H1 (cell line): ENCODE results near the gene SFRP2. TPM values are rescaled to one million over a fixed set of nuclear protein-coding genes. Genes with fewer than 3 reads are reported as not detected.

Experiments used
- CTCF ChIA-PET: fragments of 300-600 bp; sonication (Branson Sonifier 250); formaldehyde crosslinking; loops from one replicate; lab custom pipeline; 2021; ENCODE audit not compliant: partially characterized antibody; lab: Charles Lee
- POLR2A ChIA-PET: fragments of 300-600 bp; sonication (Branson Sonifier 250); formaldehyde crosslinking; loops from one replicate; lab custom pipeline; 2021; ENCODE audit warnings: inconsistent platforms; ENCODE audit not compliant: partially characterized antibody; lab: Charles Lee
- DNase-seq, 2 experiments: peaks; one replicate each; pipeline versions ENCODE4 v3.0.0 to v3.0.0-alpha.2; 2010 to 2022; ENCODE audit warnings: low spot score in 2 of 2, low read depth in 1 of 2, mixed read lengths in 1 of 2
- FAIRE-seq: peaks from 2 replicates; lab custom pipeline; 2011; peaks lifted over from hg19 to GRCh38; lab: Jason Lieb, UNC
- H2AFZ ChIP-seq: 2 replicates; pipeline ENCODE4 v1.8.1; 2012; ENCODE audit warnings: low read length, inconsistent platforms
- H2AK5ac ChIP-seq: 2 replicates; pipeline ENCODE4 v1.6.1; 2013; ENCODE audit warnings: low read depth, low read length
- H2BK120ac ChIP-seq: replicated peaks from 2 replicates; pipeline ENCODE3; 2013; ENCODE audit warnings: low read depth, low read length, inconsistent platforms
- H2BK12ac ChIP-seq: 2 replicates; pipeline ENCODE4 v1.6.1; 2013; ENCODE audit warnings: low read depth, low read length
- H2BK15ac ChIP-seq: 2 replicates; pipeline ENCODE4 v1.6.1; 2013; ENCODE audit warnings: low read length
- H2BK20ac ChIP-seq: 2 replicates; pipeline ENCODE4 v1.6.1; 2013; ENCODE audit warnings: low read length
- H2BK5ac ChIP-seq: 2 replicates; pipeline ENCODE4 v1.6.1; 2013; ENCODE audit warnings: low read depth, low read length
- H3K14ac ChIP-seq: 2 replicates; pipeline ENCODE4 v1.6.1; 2013; ENCODE audit warnings: inconsistent platforms; ENCODE audit not compliant: insufficient read length
- H3K18ac ChIP-seq: 2 replicates; pipeline ENCODE4 v1.6.1; 2013; ENCODE audit warnings: low read length; ENCODE audit errors: extremely low read depth
- H3K23ac ChIP-seq: 2 replicates; pipeline ENCODE4 v1.6.1; 2013; ENCODE audit warnings: inconsistent platforms; ENCODE audit not compliant: insufficient read length
- H3K23me2 ChIP-seq: 2 replicates; pipeline ENCODE4 v1.6.1; 2013; ENCODE audit warnings: low read depth, low read length
- H3K27ac ChIP-seq: 2 replicates; pipeline ENCODE4 v1.6.1; 2011; ENCODE audit warnings: low read depth, low read length, inconsistent platforms
- H3K27me3 ChIP-seq, 4 experiments: replicated peaks in 1 of 4; 1 replicate in 1 of 4; 2 replicates in 3 of 4; pipeline versions ENCODE4 v1.6.1 to v1.8.1; 2011 to 2013; ENCODE audit warnings: low read length in 3 of 4, mild to moderate bottlenecking in 3 of 4, inconsistent platforms in 2 of 4, mixed read lengths in 2 of 4, moderate library complexity in 1 of 4; ENCODE audit not compliant: control insufficient read depth in 3 of 4, insufficient read depth in 3 of 4; ENCODE audit errors: extremely low read depth in 1 of 4
- H3K36me3 ChIP-seq, 4 experiments: 2 replicates each; pipeline versions ENCODE4 v1.6.1 to v1.8.1; 2011 to 2013; ENCODE audit warnings: mild to moderate bottlenecking in 4 of 4, low read length in 3 of 4, moderate library complexity in 2 of 4, control low read depth in 1 of 4, inconsistent platforms in 1 of 4; ENCODE audit not compliant: insufficient read depth in 4 of 4, control insufficient read depth in 2 of 4
- H3K4ac ChIP-seq: replicated peaks from 2 replicates; pipeline ENCODE3; 2013; ENCODE audit warnings: low read length, low read depth, mixed read lengths, inconsistent platforms; ENCODE audit not compliant: insufficient read length
- H3K4me1 ChIP-seq, 4 experiments: replicated peaks in 1 of 4; 1 replicate in 1 of 4; 2 replicates in 3 of 4; pipeline versions ENCODE4 v1.6.1 to v1.8.1; 2011 to 2013; ENCODE audit warnings: low read length in 3 of 4, inconsistent platforms in 2 of 4, mixed read lengths in 1 of 4; ENCODE audit not compliant: insufficient read depth in 4 of 4, control insufficient read depth in 3 of 4
- H3K4me2 ChIP-seq, 2 experiments: 2 replicates each; pipeline versions ENCODE4 v1.6.1 to v1.8.1; 2011 to 2013; ENCODE audit warnings: low read depth in 2 of 2, low read length in 2 of 2, control low read depth in 1 of 2, inconsistent platforms in 1 of 2, mild to moderate bottlenecking in 1 of 2; ENCODE audit not compliant: insufficient read depth in 1 of 2
- H3K4me3 ChIP-seq, 4 experiments: fragments of 200-600, 300-600 bp in 1 of 4; sonication (generic), shearing (Covaris generic), sonication (Bioruptor Twin) in 1 of 4; 2 replicates each; pipeline versions ENCODE4 v1.5.1 to v1.8.1; 2011 to 2016; ENCODE audit warnings: low read length in 4 of 4, low read depth in 3 of 4, control low read depth in 2 of 4, inconsistent platforms in 2 of 4, mild to moderate bottlenecking in 2 of 4, mixed read lengths in 1 of 4, moderate library complexity in 1 of 4; ENCODE audit not compliant: insufficient read depth in 2 of 4; ENCODE audit errors: extremely low read depth in 1 of 4
- H3K56ac ChIP-seq: replicated peaks from 2 replicates; pipeline ENCODE3; 2013; ENCODE audit warnings: low read depth, mild to moderate bottlenecking, mixed read lengths, low read length, inconsistent platforms; ENCODE audit not compliant: insufficient read length
- H3K79me1 ChIP-seq: 2 replicates; pipeline ENCODE4 v1.6.1; 2013; ENCODE audit warnings: low read depth, low read length, control low read depth
- H3K79me2 ChIP-seq, 2 experiments: 2 replicates each; pipeline versions ENCODE4 v1.6.1 to v1.8.1; 2012 to 2013; ENCODE audit warnings: low read length in 2 of 2, mild to moderate bottlenecking in 2 of 2, inconsistent platforms in 1 of 2; ENCODE audit not compliant: insufficient read depth in 2 of 2, control insufficient read depth in 1 of 2
- H3K9ac ChIP-seq, 4 experiments: replicated peaks in 1 of 4; 1 replicate in 1 of 4; 2 replicates in 3 of 4; pipeline versions ENCODE4 v1.6.1 to v1.8.1; 2011 to 2013; ENCODE audit warnings: low read depth in 3 of 4, low read length in 3 of 4, control low read depth in 2 of 4, mild to moderate bottlenecking in 2 of 4, moderate library complexity in 2 of 4, inconsistent platforms in 1 of 4; ENCODE audit errors: extremely low read depth in 1 of 4
- H3K9me3 ChIP-seq, 2 experiments: 2 replicates each; pipeline versions ENCODE4 v1.6.1 to v1.8.1; 2012 to 2013; ENCODE audit warnings: mild to moderate bottlenecking in 2 of 2, moderate library complexity in 2 of 2, control low read depth in 1 of 2, inconsistent platforms in 1 of 2, low read depth in 1 of 2, low read length in 1 of 2, mixed read lengths in 1 of 2; ENCODE audit not compliant: insufficient read depth in 2 of 2
- H4K20me1 ChIP-seq, 2 experiments: replicated peaks in 1 of 2; 2 replicates each; pipeline versions ENCODE3 to v1.8.1; 2011 to 2013; ENCODE audit warnings: inconsistent platforms in 2 of 2, low read length in 2 of 2, mild to moderate bottlenecking in 1 of 2; ENCODE audit not compliant: insufficient read depth in 2 of 2, control insufficient read depth in 1 of 2
- H4K5ac ChIP-seq: 2 replicates; pipeline ENCODE4 v1.6.1; 2013; ENCODE audit warnings: low read length, low read depth, mixed read lengths, inconsistent platforms; ENCODE audit not compliant: insufficient read length
- H4K8ac ChIP-seq: 2 replicates; pipeline ENCODE4 v1.8.0; 2013; ENCODE audit warnings: mild to moderate bottlenecking, moderate library complexity, low read length, inconsistent platforms; ENCODE audit not compliant: insufficient read depth; ENCODE audit errors: extremely low read depth
- H4K91ac ChIP-seq: replicated peaks from 2 replicates; pipeline ENCODE3; 2013; ENCODE audit warnings: low read length, mixed read lengths, inconsistent platforms; ENCODE audit not compliant: insufficient read length
- BRCA1 ChIP-seq: IDR thresholded peaks from 2 replicates; pipeline ENCODE4 v1.6.1; 2012; ENCODE audit warnings: low read depth, low read length, improper control_type of control experiment
- CHD1 ChIP-seq: IDR thresholded peaks from 2 replicates; pipeline ENCODE4 v1.6.1; 2012; ENCODE audit warnings: low read depth, low read length, improper control_type of control experiment
- CTCF ChIP-seq, 3 experiments: IDR thresholded peaks; 1 replicate in 2 of 3; 2 replicates in 1 of 3; pipeline versions ENCODE4 v1.5.1 to v1.6.1; 2011; ENCODE audit warnings: low read length in 3 of 3, mild to moderate bottlenecking in 3 of 3, inconsistent platforms in 2 of 3, low read depth in 1 of 3, moderate library complexity in 1 of 3; ENCODE audit not compliant: insufficient read depth in 1 of 3; ENCODE audit errors: control extremely low read depth in 1 of 3
- KDM1A ChIP-seq: fragments of 200-600, 300-600 bp; sonication (generic); IDR thresholded peaks from 2 replicates; pipeline ENCODE4 v1.7.1; 2016; ENCODE audit warnings: mild to moderate bottlenecking, low read length, borderline replicate concordance
- POLR2AphosphoS5 ChIP-seq: IDR thresholded peaks from 2 replicates; pipeline ENCODE4 v1.6.1; 2011; ENCODE audit warnings: low read depth, low read length
- RAD21 ChIP-seq, 2 experiments: IDR thresholded peaks in 1 of 2; conservative IDR thresholded peaks in 1 of 2; 2 replicates each; pipeline ENCODE4 v1.6.1; 2011; ENCODE audit warnings: low read depth in 2 of 2, low read length in 2 of 2, improper control_type of control experiment in 1 of 2, inconsistent platforms in 1 of 2, mild to moderate bottlenecking in 1 of 2, moderate library complexity in 1 of 2
- RBBP5 ChIP-seq: IDR thresholded peaks from 2 replicates; pipeline ENCODE4 v1.7.1; 2012; ENCODE audit warnings: low read depth, mild to moderate bottlenecking, inconsistent platforms, low read length, moderate library complexity, borderline replicate concordance
- WGBS, 2 experiments: shearing (Covaris generic) in 1 of 2; methylation state at CpG; one replicate each; pipeline versions ENCODE4 v1.1.6 to v1.1.7; 2013 to 2015; ENCODE audit warnings: low lambda C conversion rate in 2 of 2, mixed read lengths in 2 of 2, inconsistent platforms in 1 of 2, low coverage in 1 of 2, missing lambda C conversion rate in 1 of 2; ENCODE audit not compliant: insufficient replicate concordance in 2 of 2, insufficient coverage in 1 of 2, insufficient read length in 1 of 2; ENCODE audit errors: extremely low coverage in 1 of 2, missing lambda C conversion rate in 1 of 2; 5-methylcytosine and 5-hydroxymethylcytosine counted together
- polyA plus RNA-seq, 7 experiments: library from polyadenylated mRNA; depleted of rRNA in 3 of 7; stranded (reverse) in 5 of 7; unstranded in 2 of 7; fragments of >200 nt in 5 of 7; fragments of 200-250 nt in 2 of 7; gene quantifications; 1 replicate in 5 of 7; 2 replicates in 1 of 7; 4 replicates in 1 of 7; pipeline versions ENCODE4 v1.2.1 to v1.2.3, GENCODE V29; 2011 to 2013; ENCODE audit warnings: missing spikeins in 2 of 7, mixed read lengths in 2 of 7
- total RNA-seq: library from RNA; stranded (reverse); fragmentation: NEBNext Ultra II Directional; extraction: Animal tissue kit (Norgen Biotek cat#: 25700); gene quantifications from 2 replicates; pipeline ENCODE4 v1.2.1, GENCODE V29; 2021
- TF ChIP-seq, protein P1 (sequence below): IDR thresholded peaks from 2 replicates; pipeline ENCODE4 v1.6.1; 2011; ENCODE audit warnings: low read depth, mild to moderate bottlenecking, low read length; ENCODE audit not compliant: insufficient read depth

The SFRP2 gene
- total and polyA plus RNA-seq, 2 of the 8 experiments (the other 6 are each of a cell fraction or from before 2014, with no cell fraction given): 108 to 342 TPM

DNA sequence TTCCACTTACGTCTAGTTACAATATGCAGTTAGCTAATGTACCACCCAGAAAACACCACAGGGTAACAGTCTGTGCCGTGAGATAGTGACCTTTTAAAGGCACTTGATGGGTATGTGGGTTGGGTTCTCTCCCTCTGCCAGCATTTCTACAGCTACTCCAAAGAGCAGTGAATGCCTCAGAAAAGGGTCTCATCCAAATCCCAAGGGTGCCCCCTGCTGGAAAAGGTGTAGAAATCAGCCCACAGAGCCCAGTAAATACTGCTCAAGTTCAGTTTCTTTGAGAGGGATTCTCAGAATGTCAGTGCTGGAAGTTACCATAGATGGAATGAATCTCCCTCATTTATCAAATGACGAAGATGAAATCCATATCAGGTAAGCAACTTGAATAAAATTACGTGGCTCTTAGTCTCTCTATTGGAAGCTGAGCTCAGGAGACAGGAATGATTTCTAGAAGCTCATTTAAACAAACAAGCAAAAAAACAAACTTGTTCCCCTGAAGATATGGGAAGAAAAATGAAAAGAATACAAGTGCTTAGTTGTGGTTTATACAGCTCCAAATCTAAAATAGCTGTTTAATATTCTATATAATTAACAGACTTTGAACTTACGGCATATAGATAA is 38.6 kb downstream of the SFRP2 start:
- H3K4me3 ChIP-seq: no peak overlapping the region
- FAIRE-seq: peak; percentile 97
- no peaks in the 10 kb centered on the region for H3K27me3 ChIP-seq
- H4K8ac ChIP-seq: no peak overlapping the region
- H2AK5ac ChIP-seq: no peak overlapping the region
- H3K9me3 ChIP-seq: 0 out of 4 replicates have a peak, but pooled peaks cover 0 to 4% of the 10 kb centered on the region in 2 experiments
- 49% methylated on average over 5 of the region's 5 CpGs; no CpG with 5 or more reads in 1 of the 2 experiments for WGBS, 2 experiments
- no peak overlapping the region for H3K14ac ChIP-seq
- H3K23me2 ChIP-seq: no peaks in the 10 kb centered on the region
- no peak overlapping the region for H2BK15ac ChIP-seq
- no peak overlapping the region for H4K91ac ChIP-seq
- TF ChIP-seq, protein P1, sequence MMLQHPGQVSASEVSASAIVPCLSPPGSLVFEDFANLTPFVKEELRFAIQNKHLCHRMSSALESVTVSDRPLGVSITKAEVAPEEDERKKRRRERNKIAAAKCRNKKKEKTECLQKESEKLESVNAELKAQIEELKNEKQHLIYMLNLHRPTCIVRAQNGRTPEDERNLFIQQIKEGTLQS: no peak
- TF ChIP-seq CHD1 (no peak), RAD21 (IDR thresholded peaks at IDR 0.05 in 1 of 2, conservative IDR thresholded peaks at IDR 0.05 in 1 of 2; ENCODE audit: low read depth in 2 of 2, low read length in 2 of 2) (peak; percentile 85 to 94), CTCF (IDR thresholded peaks at IDR 0.05; ENCODE audit: control extremely low read depth in 1 of 3, insufficient read depth in 1 of 3, low read depth in 1 of 3, low read length in 3 of 3) (peak in 2 of 3 experiments; percentile 81 to 83; a peak in 3 of 4 replicates), BRCA1 (no peak), RBBP5 (no peak), KDM1A (no peak), POLR2AphosphoS5 (no peak)
- H3K56ac ChIP-seq: no peak overlapping the region
- H2BK12ac ChIP-seq: no peak overlapping the region
- H2AFZ ChIP-seq: no peak overlapping the region
- no peak overlapping the region for H2BK120ac ChIP-seq
- peak in 1 of 2 experiments; percentile 80 for DNase-seq
- peaks cover 1 to 2% of the 10 kb centered on the region in 2 experiments for H4K20me1 ChIP-seq
- H3K4me2 ChIP-seq: no peak overlapping the region
- no peak overlapping the region for H3K4ac ChIP-seq
- no peak overlapping the region for H4K5ac ChIP-seq
- H2BK20ac ChIP-seq: no peak overlapping the region
- H2BK5ac ChIP-seq: no peak overlapping the region
- no peak overlapping the region for H3K9ac ChIP-seq
- no peak overlapping the region for H3K18ac ChIP-seq
- no peaks in the 10 kb centered on the region for H3K4me1 ChIP-seq
- peaks cover 0 to 1% (median 0%) of the 10 kb centered on the region in 4 experiments; a peak in 1 of 8 replicates for H3K36me3 ChIP-seq
- ChIA-PET CTCF (interaction anchor here (0.7 to 3.5 kb wide), 38 partner anchors 8 to 587 kb away, joined by 3 to 42 read pairs (median 4); partner anchors contain the start of gene TLR2), POLR2A (interaction anchor here (0.7 to 1.2 kb wide), 3 partner anchors 9 to 115 kb away, joined by 3 to 4 read pairs (median 3); no protein-coding TSS in a partner anchor)
- H3K23ac ChIP-seq: no peak overlapping the region
- H3K27ac ChIP-seq: no peak overlapping the region
- peaks cover 2% of the 10 kb centered on the region; the same call in 1 of the 2 replicates for H3K79me1 ChIP-seq
- H3K79me2 ChIP-seq: no peaks in the 10 kb centered on the region
